C4-2B (cell line): ENCODE data around the gene ABI1.

ENCODE experiments used
- H3K27ac ChIP-seq: fragments of 450-650 bp; 2 replicates; pipeline ENCODE4 v1.5.1; 2017
- ZFX ChIP-seq: fragments of 450-650 bp; IDR thresholded peaks from 2 replicates; pipeline ENCODE4 v1.6.1; 2017
- TF ChIP-seq, protein P1 (sequence below): fragments of 450-650 bp; conservative IDR thresholded peaks from 2 replicates; pipeline ENCODE4 v1.5.1; 2017; ENCODE audit warnings: mild to moderate bottlenecking

Gene ABI1

DNA sequence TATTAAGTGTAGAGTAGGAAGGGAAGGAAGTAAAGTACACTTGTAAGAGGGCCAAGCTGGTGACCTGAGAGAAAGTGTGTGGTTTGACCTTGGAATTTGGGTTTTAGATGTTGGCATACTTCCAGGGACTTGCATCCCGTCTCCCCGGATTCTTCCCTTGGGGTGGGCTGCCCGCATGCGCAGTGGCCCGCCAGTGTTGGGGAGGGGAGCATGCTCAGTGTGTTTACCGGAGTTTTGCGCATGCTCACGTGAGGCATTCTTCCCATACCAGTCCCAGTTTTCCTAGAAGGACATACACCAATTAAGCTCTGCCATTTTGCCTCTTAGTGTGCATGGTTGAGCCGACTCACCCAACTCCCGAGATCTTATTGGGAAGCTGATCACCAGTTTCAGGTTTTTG, 153.8 kb downstream of the ABI1 start:
- H3K27ac ChIP-seq = no peak overlapping the region
- TF ChIP-seq ZFX = no peak
- TF ChIP-seq, protein P1, sequence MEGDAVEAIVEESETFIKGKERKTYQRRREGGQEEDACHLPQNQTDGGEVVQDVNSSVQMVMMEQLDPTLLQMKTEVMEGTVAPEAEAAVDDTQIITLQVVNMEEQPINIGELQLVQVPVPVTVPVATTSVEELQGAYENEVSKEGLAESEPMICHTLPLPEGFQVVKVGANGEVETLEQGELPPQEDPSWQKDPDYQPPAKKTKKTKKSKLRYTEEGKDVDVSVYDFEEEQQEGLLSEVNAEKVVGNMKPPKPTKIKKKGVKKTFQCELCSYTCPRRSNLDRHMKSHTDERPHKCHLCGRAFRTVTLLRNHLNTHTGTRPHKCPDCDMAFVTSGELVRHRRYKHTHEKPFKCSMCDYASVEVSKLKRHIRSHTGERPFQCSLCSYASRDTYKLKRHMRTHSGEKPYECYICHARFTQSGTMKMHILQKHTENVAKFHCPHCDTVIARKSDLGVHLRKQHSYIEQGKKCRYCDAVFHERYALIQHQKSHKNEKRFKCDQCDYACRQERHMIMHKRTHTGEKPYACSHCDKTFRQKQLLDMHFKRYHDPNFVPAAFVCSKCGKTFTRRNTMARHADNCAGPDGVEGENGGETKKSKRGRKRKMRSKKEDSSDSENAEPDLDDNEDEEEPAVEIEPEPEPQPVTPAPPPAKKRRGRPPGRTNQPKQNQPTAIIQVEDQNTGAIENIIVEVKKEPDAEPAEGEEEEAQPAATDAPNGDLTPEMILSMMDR = no peak

GRCh38 chr10:26706206-26706605, 154.6 kb downstream of the ABI1 start:
- no peak overlapping the region for H3K27ac ChIP-seq
- no peak for TF ChIP-seq ZFX
- TF ChIP-seq, protein P1 = no peak

DNA sequence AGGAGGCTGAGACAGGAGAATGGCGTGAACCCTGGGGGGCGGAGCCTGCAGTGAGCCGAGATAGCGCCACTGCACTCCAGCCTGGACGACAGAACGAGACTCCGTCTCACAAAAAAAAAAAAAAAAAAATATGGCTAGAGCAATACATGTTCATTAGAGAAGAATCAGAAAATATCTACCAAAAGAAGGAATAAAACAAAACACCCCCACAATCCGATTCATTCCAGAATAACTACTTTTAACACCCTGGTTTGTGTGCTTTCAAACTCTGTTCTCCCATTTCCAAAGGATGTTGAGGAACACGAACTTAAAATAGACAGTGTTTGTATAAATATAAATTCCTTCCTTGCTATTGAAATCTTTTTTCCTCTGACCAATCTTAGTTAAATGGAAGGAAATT, 156.8 kb downstream of the ABI1 start:
- TF ChIP-seq, protein P1 = no peak
- TF ChIP-seq ZFX = no peak

GRCh38 chr10:26703096-26703495, 157.7 kb downstream of the ABI1 start:
- TF ChIP-seq, protein P1 = no peak
- TF ChIP-seq ZFX = no peak
- no peak overlapping the region for H3K27ac ChIP-seq

More for the DNA sequence above, 156.8 kb downstream of the ABI1 start:
- no peak overlapping the region for H3K27ac ChIP-seq

DNA sequence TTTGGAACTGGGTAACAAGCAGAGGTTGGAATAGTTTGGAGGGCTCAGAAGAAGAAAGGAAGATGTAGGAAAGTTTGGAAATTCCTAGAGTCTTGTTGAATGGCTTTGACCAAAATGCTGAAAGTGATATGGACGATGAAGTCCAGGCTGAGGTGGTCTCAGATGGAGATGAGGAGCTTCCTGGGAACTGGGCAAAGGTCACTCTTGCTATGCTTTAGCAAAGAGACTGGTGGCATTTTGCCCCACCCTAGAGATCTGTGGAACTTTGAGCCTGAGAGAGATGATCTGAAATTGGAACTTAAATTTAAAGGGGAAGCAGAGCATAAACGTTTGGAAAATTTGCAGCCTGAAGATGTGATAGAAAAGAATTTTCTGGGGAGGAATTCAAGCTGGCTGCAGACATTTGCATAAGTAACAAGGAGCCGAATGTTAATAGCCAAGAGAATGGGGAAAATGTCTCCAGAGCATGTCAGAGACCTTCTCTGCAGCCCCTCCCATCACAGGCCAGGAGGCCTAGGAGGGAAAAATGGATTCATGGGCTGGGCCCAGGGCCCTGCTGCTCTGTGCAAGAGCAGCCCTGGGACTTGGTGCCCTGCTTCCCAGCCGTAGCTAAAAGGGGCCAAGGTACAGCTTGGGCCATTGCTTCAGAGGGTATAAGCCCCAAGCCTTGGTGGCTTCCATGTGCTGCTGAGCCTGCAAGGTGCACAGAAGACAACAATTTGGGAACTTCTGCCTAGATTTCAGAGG, 159.7 kb downstream of the ABI1 start:
- no peak overlapping the region for H3K27ac ChIP-seq
- TF ChIP-seq, protein P1 = no peak
- no peak for TF ChIP-seq ZFX

- H3K27ac ChIP-seq = peak overlapping the region; percentile 94; the same call in 1 of the 2 replicates
- TF ChIP-seq ZFX = no peak
- TF ChIP-seq, protein P1 = no peak
These were observed 161.1 kb downstream of the ABI1 start for GRCh38 chr10:26699631-26700030.

- TF ChIP-seq, protein P1 = no peak
- TF ChIP-seq ZFX = no peak
- H3K27ac ChIP-seq = peak overlapping the region; percentile 94
These were observed 161.8 kb downstream of the ABI1 start for GRCh38 chr10:26698909-26699308.
